Small intestine (tissue), 7 donors: Measurements from ENCODE around the gene ATP10A. TPM values are rescaled to one million over a fixed set of nuclear protein-coding genes. Genes with fewer than 3 reads are reported as not detected.

Experiments
- DNase-seq, 2 donors: peaks; one replicate each; pipeline versions ENCODE4 v3.0.0 to v3.0.0-alpha.2; 2013
- FAIRE-seq: peaks from 2 replicates; lab custom pipeline; 2012; peaks lifted over from hg19 to GRCh38; lab: Jason Lieb, UNC
- H3K27ac ChIP-seq, 3 donors: one replicate each; pipeline ENCODE4 v1.5.1; 2013; ENCODE audit warnings: low read length in 2 of 3, mild to moderate bottlenecking in 2 of 3, control low read depth in 1 of 3, inconsistent platforms in 1 of 3, low read depth in 1 of 3, moderate library complexity in 1 of 3
- H3K27me3 ChIP-seq, 3 donors: one replicate each; pipeline ENCODE4 v1.6.1; 2013; ENCODE audit warnings: low read length in 3 of 3, inconsistent platforms in 1 of 3; ENCODE audit not compliant: control insufficient read depth in 3 of 3, insufficient read depth in 3 of 3
- H3K36me3 ChIP-seq, 3 donors: one replicate each; pipeline ENCODE4 v1.6.1; 2013; ENCODE audit warnings: low read length in 3 of 3, inconsistent platforms in 1 of 3, low read depth in 1 of 3, mild to moderate bottlenecking in 1 of 3, moderate library complexity in 1 of 3; ENCODE audit not compliant: control insufficient read depth in 3 of 3, insufficient read depth in 2 of 3
- H3K4me1 ChIP-seq, 3 donors: one replicate each; pipeline ENCODE4 v1.6.1; 2013; ENCODE audit warnings: low read length in 2 of 3, inconsistent platforms in 1 of 3, low read depth in 1 of 3, mild to moderate bottlenecking in 1 of 3, moderate library complexity in 1 of 3; ENCODE audit not compliant: control insufficient read depth in 3 of 3, insufficient read depth in 2 of 3
- H3K4me3 ChIP-seq, 3 donors: one replicate each; pipeline ENCODE4 v1.5.1; 2013; ENCODE audit warnings: low read length in 3 of 3, control low read depth in 1 of 3, inconsistent platforms in 1 of 3, low read depth in 1 of 3, mild to moderate bottlenecking in 1 of 3, moderate library complexity in 1 of 3
- H3K9me3 ChIP-seq, 2 donors: one replicate each; pipeline ENCODE4 v1.6.1; 2013; ENCODE audit warnings: low read depth in 1 of 2, low read length in 1 of 2; ENCODE audit not compliant: control insufficient read depth in 2 of 2, insufficient read depth in 1 of 2
- WGBS, 3 donors: extraction: QIAGEN DNeasy Blood & Tissue Kit; methylation state at CpG; one replicate each; pipeline ENCODE4 v1.1.7; 2013; 5-methylcytosine and 5-hydroxymethylcytosine counted together
- polyA plus RNA-seq, 4 donors: library from polyadenylated mRNA; stranded (reverse) in 3 of 4; unstranded in 1 of 4; fragments of 200-250 nt in 3 of 4; fragments of 120-200 nt in 1 of 4; gene quantifications; one replicate each; pipeline versions ENCODE4 v1.2.1 to v1.2.3, GENCODE V29; 2013
- donor health status: healthy with polysubstance abuse.
- donor health status: control.
- donor health status: control.
- donor health status: Bipolar disorder and iron deficiency.
- donor health status: healthy.

Gene ATP10A
- polyA plus RNA-seq, 4 donors: 0.27 to 2.8 (median 1.3) TPM; not detected in 1

- Histone ChIP-seq H3K4me1 (no peaks in the 10 kb centered on the region), H3K4me3 (no peak overlapping the region), H3K36me3 (no peaks in the 10 kb centered on the region), H3K27ac (no peak overlapping the region), H3K27me3 (no peaks in the 10 kb centered on the region), H3K9me3 (peaks cover 0 to 2% of the 10 kb centered on the region in 2 donors)
- no peak for DNase-seq
- no peak for FAIRE-seq
- 93 to 96% (median 95%) methylated on average over 12 of the region's 12 CpGs for WGBS, 3 donors
These were observed 203.9 kb downstream of the ATP10A start for GRCh38 chr15:25659251-25659650.

GRCh38 chr15:25658560-25658959 lies 204.6 kb downstream of the ATP10A start:
- H3K27me3 ChIP-seq: no peaks in the 10 kb centered on the region
- FAIRE-seq (no peak), DNase-seq (no peak)
- H3K9me3 ChIP-seq: peaks cover 0 to 2% of the 10 kb centered on the region in 2 donors
- no peak overlapping the region for H3K27ac ChIP-seq
- H3K36me3 ChIP-seq: no peaks in the 10 kb centered on the region
- no peaks in the 10 kb centered on the region for H3K4me1 ChIP-seq
- 91 to 94% (median 91%) methylated on average over 19 of the region's 19 CpGs for WGBS, 3 donors
- no peak overlapping the region for H3K4me3 ChIP-seq

GRCh38 chr15:25655207-25655948 lies 207.7 kb downstream of the ATP10A start:
- H3K27ac ChIP-seq: no peak overlapping the region
- H3K4me1 ChIP-seq: peaks cover 0 to 10% (median 0%) of the 10 kb centered on the region in 3 donors
- DNase-seq: no peak
- no peak overlapping the region for H3K4me3 ChIP-seq
- WGBS, 3 donors: 83 to 87% (median 84%) methylated on average over 14 of the region's 14 CpGs
- FAIRE-seq: no peak
- no peaks in the 10 kb centered on the region for H3K27me3 ChIP-seq
- H3K36me3 ChIP-seq: no peaks in the 10 kb centered on the region
- peaks cover 0 to 2% of the 10 kb centered on the region in 2 donors for H3K9me3 ChIP-seq

- H3K27ac ChIP-seq: peak overlapping the region in 1 of 3 donors; percentile 61
- DNase-seq (peak in 1 of 2 donors; percentile 55), FAIRE-seq (no peak)
- H3K4me1 ChIP-seq: peaks cover 0 to 10% (median 0%) of the 10 kb centered on the region in 3 donors
- no peaks in the 10 kb centered on the region for H3K27me3 ChIP-seq
- H3K9me3 ChIP-seq: peaks cover 0 to 2% of the 10 kb centered on the region in 2 donors
- WGBS, 3 donors: 50 to 75% (median 53%) methylated on average over 2 of the region's 2 CpGs
- H3K4me3 ChIP-seq: no peak overlapping the region
- H3K36me3 ChIP-seq: no peaks in the 10 kb centered on the region
These were observed 209.8 kb downstream of the ATP10A start for GRCh38 chr15:25653371-25653770.

GRCh38 chr15:25652704-25653103 lies 210.4 kb downstream of the ATP10A start:
- 19 to 31% (median 19%) methylated on average over 1 of the region's 1 CpG for WGBS, 3 donors
- FAIRE-seq (no peak), DNase-seq (peak in 1 of 2 donors; percentile 31)
- Histone ChIP-seq H3K9me3 (no peaks in the 10 kb centered on the region), H3K4me1 (peaks cover 0 to 10% (median 0%) of the 10 kb centered on the region in 3 donors), H3K4me3 (no peak overlapping the region), H3K27me3 (no peaks in the 10 kb centered on the region), H3K27ac (peak overlapping the region in 1 of 3 donors; percentile 61), H3K36me3 (no peaks in the 10 kb centered on the region)

- H3K36me3 ChIP-seq: no peaks in the 10 kb centered on the region
- 53 to 64% (median 57%) methylated on average over 2 of the region's 2 CpGs for WGBS, 3 donors
- H3K4me1 ChIP-seq: peaks cover 0 to 11% (median 0%) of the 10 kb centered on the region in 3 donors
- H3K27me3 ChIP-seq: no peaks in the 10 kb centered on the region
- no peaks in the 10 kb centered on the region for H3K9me3 ChIP-seq
- DNase-seq: no peak
- FAIRE-seq: no peak
- H3K4me3 ChIP-seq: no peak overlapping the region
- no peak overlapping the region for H3K27ac ChIP-seq
These were observed 213.7 kb downstream of the ATP10A start for GRCh38 chr15:25649390-25649789.

GRCh38 chr15:25643120-25643519 lies 220.0 kb downstream of the ATP10A start:
- Histone ChIP-seq H3K4me3 (no peak overlapping the region), H3K36me3 (no peaks in the 10 kb centered on the region)
- no peak for FAIRE-seq

GRCh38 chr15:25641762-25642161 lies 221.4 kb downstream of the ATP10A start:
- Histone ChIP-seq H3K4me1 (peaks cover 0 to 23% (median 0%) of the 10 kb centered on the region in 3 donors), H3K4me3 (no peak overlapping the region), H3K27ac (peak overlapping the region in 1 of 3 donors; percentile 50), H3K36me3 (no peaks in the 10 kb centered on the region), H3K9me3 (peaks cover 0 to 4% of the 10 kb centered on the region in 2 donors), H3K27me3 (no peaks in the 10 kb centered on the region)
- WGBS, 3 donors: 23 to 46% (median 38%) methylated on average over 6 of the region's 6 CpGs
- DNase-seq: peak in 1 of 2 donors; percentile 54
- FAIRE-seq: no peak

More at GRCh38 chr15:25643120-25643519, 220.0 kb downstream of the ATP10A start:
- WGBS, 3 donors: 45 to 54% (median 47%) methylated on average over 4 of the region's 4 CpGs
- H3K27me3 ChIP-seq: no peaks in the 10 kb centered on the region
- H3K9me3 ChIP-seq: peaks cover 0 to 4% of the 10 kb centered on the region in 2 donors
- no peak overlapping the region for H3K27ac ChIP-seq
- H3K4me1 ChIP-seq: peaks cover 0 to 23% (median 0%) of the 10 kb centered on the region in 3 donors
- DNase-seq: no peak
